ENCODE data around the gene PRDM15. TPM values are rescaled to one million over a fixed set of nuclear protein-coding genes. Genes with fewer than 3 reads are reported as not detected.

The PRDM15 gene
- total RNA-seq, 1 donor from 2014 or later = 4.9 TPM

GRCh38 chr21:41758550-41758949, 120.6 kb downstream of the PRDM15 start:
- H3K4me3 ChIP-seq (ENCODE audit: low read depth, low read length) = no peak overlapping the region
- DNase-seq (ENCODE audit: low read depth) = no peak
- TF ChIP-seq CTCF (conservative IDR thresholded peaks at IDR 0.05; ENCODE audit: low read depth, low read length) = no peak

DNA sequence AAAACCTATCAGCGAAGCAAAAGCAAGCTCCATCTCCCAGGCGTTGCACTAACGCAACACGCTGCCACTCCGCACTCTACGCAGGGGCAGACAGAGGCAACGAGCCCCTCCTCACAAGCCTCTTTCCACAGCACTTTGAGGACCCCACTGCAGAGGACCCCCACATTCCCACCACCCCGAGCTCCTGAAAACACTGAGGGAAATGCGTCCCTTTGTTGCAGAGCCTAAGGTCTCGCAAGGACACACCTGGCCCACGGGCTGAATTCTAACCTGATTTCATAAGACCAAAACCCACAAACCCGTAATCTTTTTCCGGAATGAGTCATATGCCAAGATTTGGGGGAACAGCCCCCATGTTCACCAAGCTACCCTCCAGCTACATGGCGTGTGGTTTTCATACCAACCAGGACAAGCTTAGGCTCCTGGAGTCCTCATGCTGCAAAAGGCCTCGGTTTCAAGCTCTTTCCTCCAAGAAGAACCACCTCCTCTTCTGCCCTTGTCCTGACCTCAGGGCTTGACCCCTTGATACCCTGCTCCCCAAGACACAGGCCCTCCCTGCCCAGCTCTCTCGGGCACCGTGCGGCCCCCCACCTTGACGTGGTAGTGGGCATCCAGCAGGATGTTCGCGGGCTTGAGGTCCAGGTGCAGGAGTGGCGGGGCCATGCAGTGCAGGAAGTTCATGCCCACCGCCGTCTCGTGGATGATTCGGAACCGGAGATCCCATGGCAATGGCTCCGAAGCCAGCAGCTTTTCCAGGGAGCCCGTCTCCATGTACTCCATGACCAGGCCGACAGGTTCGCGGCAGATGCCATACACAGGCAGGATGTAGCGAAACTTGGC, 123.0 kb downstream of the PRDM15 start:
- DNase-seq (ENCODE audit: low read depth) = no peak
- H3K4me3 ChIP-seq (ENCODE audit: low read depth, low read length) = no peak overlapping the region
- no peak for TF ChIP-seq CTCF (conservative IDR thresholded peaks at IDR 0.05; ENCODE audit: low read depth, low read length)

GRCh38 chr21:41755258-41755933, 123.7 kb downstream of the PRDM15 start:
- H3K4me3 ChIP-seq (ENCODE audit: low read depth, low read length) = no peak overlapping the region
- TF ChIP-seq CTCF (conservative IDR thresholded peaks at IDR 0.05; ENCODE audit: low read depth, low read length) = no peak
- no peak for DNase-seq (ENCODE audit: low read depth)

GRCh38 chr21:41754479-41754891, 124.7 kb downstream of the PRDM15 start:
- no peak for TF ChIP-seq CTCF (conservative IDR thresholded peaks at IDR 0.05; ENCODE audit: low read depth, low read length)
- no peak for DNase-seq (ENCODE audit: low read depth)
- H3K4me3 ChIP-seq (ENCODE audit: low read depth, low read length) = no peak overlapping the region

DNA sequence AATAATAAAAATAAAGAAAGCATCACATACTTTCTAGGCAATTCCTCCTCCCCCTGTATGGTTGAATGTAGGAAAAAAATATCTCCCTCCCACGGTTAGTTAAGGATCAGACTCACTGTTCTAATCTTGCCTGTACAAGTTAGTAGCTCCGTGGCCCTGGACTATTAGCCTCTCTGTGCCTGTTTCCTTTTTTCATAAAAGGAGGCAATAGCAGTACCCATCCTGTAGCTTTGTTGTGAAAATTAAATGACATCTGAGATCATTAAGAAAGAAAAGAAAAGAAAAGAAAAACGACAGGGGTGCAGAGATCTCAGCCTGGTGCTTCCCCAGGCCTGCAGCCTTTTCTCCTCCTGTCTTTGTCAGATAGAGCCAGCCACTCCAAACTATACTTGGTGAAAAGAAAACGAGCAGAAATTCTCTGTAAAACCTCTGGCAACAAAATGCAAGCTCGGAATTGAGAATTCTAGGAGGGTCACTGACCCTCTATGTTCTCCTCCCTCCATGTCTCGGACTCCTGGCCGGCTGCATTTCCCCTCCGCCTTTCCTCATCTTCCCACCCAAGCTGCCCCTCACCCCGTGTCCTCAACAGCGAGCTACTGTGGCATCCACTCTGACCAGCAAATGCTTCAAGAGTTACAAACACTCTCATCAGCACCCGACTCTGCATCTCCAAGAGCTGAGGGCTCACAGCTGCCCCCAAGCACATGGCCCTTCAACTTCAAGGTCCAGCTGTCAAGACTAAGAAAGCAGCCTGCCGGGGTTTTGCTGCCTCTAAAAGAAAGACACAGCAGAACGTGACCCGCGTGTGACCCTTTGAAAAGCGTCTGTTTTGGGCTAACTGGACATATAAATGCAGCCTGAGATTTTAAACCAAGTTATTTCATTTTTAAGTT, 125.9 kb downstream of the PRDM15 start:
- no peak for DNase-seq (ENCODE audit: low read depth)
- TF ChIP-seq CTCF (conservative IDR thresholded peaks at IDR 0.05; ENCODE audit: low read depth, low read length) = no peak
- no peak overlapping the region for H3K4me3 ChIP-seq (ENCODE audit: low read depth, low read length)

- TF ChIP-seq CTCF (conservative IDR thresholded peaks at IDR 0.05; ENCODE audit: low read depth, low read length) = no peak
- H3K4me3 ChIP-seq (ENCODE audit: low read depth, low read length) = no peak overlapping the region
- DNase-seq (ENCODE audit: low read depth) = no peak
Measured at GRCh38 chr21:41752231-41752681, 126.9 kb downstream of the PRDM15 start.
